ENCODE data around the gene NEB.

Gene NEB

GRCh38 chr2:151661625-151662024 lies 72.7 kb downstream of the NEB start:
- Mint-ChIP-seq H3K27me3 (ENCODE audit: low read depth) (peaks cover 4% of the 10 kb centered on the region), H3K4me1 (no peaks in the 10 kb centered on the region), H3K27ac (no peak overlapping the region), H3K4me3 (no peak overlapping the region), H3K36me3 (ENCODE audit: low read depth) (no peaks in the 10 kb centered on the region), H3K9me3 (no peaks in the 10 kb centered on the region)
- no peak for TF ChIP-seq CTCF (IDR thresholded peaks at IDR 0.05; ENCODE audit: unreplicated experiment in 3 of 3)

GRCh38 chr2:151658081-151658480 lies 76.2 kb downstream of the NEB start:
- H3K36me3 Mint-ChIP-seq (ENCODE audit: low read depth): no peaks in the 10 kb centered on the region
- H3K27ac Mint-ChIP-seq: no peak overlapping the region

GRCh38 chr2:151657667-151658076 lies 76.6 kb downstream of the NEB start:
- no peak overlapping the region for H3K4me3 Mint-ChIP-seq
- no peaks in the 10 kb centered on the region for H3K9me3 Mint-ChIP-seq
- H3K36me3 Mint-ChIP-seq (ENCODE audit: low read depth): no peaks in the 10 kb centered on the region
- TF ChIP-seq CTCF (IDR thresholded peaks at IDR 0.05; ENCODE audit: unreplicated experiment in 3 of 3): no peak
- H3K4me1 Mint-ChIP-seq: no peaks in the 10 kb centered on the region
- peaks cover 4% of the 10 kb centered on the region for H3K27me3 Mint-ChIP-seq (ENCODE audit: low read depth)
- H3K27ac Mint-ChIP-seq: no peak overlapping the region

More at GRCh38 chr2:151658081-151658480, 76.2 kb downstream of the NEB start:
- no peak for TF ChIP-seq CTCF (IDR thresholded peaks at IDR 0.05; ENCODE audit: unreplicated experiment in 3 of 3)
- Mint-ChIP-seq H3K4me1 (no peaks in the 10 kb centered on the region), H3K9me3 (no peaks in the 10 kb centered on the region), H3K27me3 (ENCODE audit: low read depth) (peaks cover 4% of the 10 kb centered on the region), H3K4me3 (no peak overlapping the region)

GRCh38 chr2:151655663-151656398 lies 78.4 kb downstream of the NEB start:
- TF ChIP-seq CTCF (IDR thresholded peaks at IDR 0.05; ENCODE audit: unreplicated experiment in 3 of 3): no peak
- H3K27ac Mint-ChIP-seq: no peak overlapping the region
- no peaks in the 10 kb centered on the region for H3K4me1 Mint-ChIP-seq
- H3K9me3 Mint-ChIP-seq: no peaks in the 10 kb centered on the region
- H3K27me3 Mint-ChIP-seq (ENCODE audit: low read depth): peaks cover 4% of the 10 kb centered on the region
- no peak overlapping the region for H3K4me3 Mint-ChIP-seq
- no peaks in the 10 kb centered on the region for H3K36me3 Mint-ChIP-seq (ENCODE audit: low read depth)

GRCh38 chr2:151654891-151655290 lies 79.4 kb downstream of the NEB start:
- peaks cover 4% of the 10 kb centered on the region for H3K27me3 Mint-ChIP-seq (ENCODE audit: low read depth)
- H3K4me1 Mint-ChIP-seq: no peaks in the 10 kb centered on the region
- H3K36me3 Mint-ChIP-seq (ENCODE audit: low read depth): no peaks in the 10 kb centered on the region
- no peak overlapping the region for H3K27ac Mint-ChIP-seq
- no peaks in the 10 kb centered on the region for H3K9me3 Mint-ChIP-seq
- H3K4me3 Mint-ChIP-seq: no peak overlapping the region
- TF ChIP-seq CTCF (IDR thresholded peaks at IDR 0.05; ENCODE audit: unreplicated experiment in 3 of 3): no peak

- Mint-ChIP-seq H3K27me3 (ENCODE audit: low read depth) (peaks cover 4% of the 10 kb centered on the region), H3K27ac (no peak overlapping the region), H3K9me3 (no peaks in the 10 kb centered on the region), H3K36me3 (ENCODE audit: low read depth) (no peaks in the 10 kb centered on the region), H3K4me3 (no peak overlapping the region), H3K4me1 (no peaks in the 10 kb centered on the region)
- TF ChIP-seq CTCF (IDR thresholded peaks at IDR 0.05; ENCODE audit: unreplicated experiment in 3 of 3): no peak
Observed at GRCh38 chr2:151654085-151654484, 80.2 kb downstream of the NEB start.

Measured in nephron (organoid).